ENCODE measurements around the gene EPS8L3.

Gene EPS8L3

DNA sequence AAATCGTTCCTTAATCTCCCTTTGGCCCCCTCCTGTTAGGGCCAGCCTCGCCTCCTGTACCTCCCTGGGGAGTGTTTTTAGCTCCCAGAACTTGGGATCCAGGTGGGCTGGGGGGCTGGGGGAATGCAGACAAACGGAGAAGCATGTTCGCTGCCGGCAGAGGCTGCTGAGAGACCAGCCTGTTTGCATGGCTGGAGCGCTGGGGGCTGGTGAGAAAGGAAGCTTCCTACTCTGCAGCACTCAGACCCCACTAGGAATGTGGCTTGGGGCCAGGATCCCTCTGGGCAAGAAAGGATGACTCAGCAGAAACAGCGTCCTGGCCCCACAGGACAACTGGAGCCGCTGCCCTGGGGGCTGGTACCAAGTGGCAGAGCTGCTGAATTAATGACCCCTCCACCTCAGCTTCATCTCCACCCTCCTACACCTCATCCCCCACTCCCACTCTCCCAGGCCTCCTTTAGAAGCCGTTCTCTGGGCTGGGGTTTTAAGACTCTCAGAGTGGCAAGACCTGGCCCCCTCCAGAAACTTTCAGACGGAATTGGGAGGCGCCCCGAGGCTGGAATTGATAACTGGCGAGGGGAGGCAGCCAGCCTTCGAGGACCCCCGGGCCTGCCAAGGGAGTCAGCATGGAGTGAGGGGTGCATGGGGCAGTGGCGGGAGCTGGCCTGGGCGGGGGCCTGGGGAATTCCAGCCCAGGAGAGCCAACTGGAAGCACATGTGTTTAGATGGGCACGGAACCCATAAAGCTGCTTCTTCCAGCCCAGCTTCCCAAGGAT is 28.5 kb upstream of the EPS8L3 start:
- Histone ChIP-seq H2AFZ (ENCODE audit: low read length) (no peak overlapping the region), H3K9ac (ENCODE audit: low read length) (no peak overlapping the region), H3K4me2 (ENCODE audit: low read depth, low read length) (no peak overlapping the region), H3K9me3 (replicated peaks; ENCODE audit: insufficient read depth, low read length) (no peaks in the 10 kb centered on the region), H3K36me3 (replicated peaks; ENCODE audit: insufficient read depth, low read length) (no peaks in the 10 kb centered on the region), H3K4me1 (ENCODE audit: low read length) (peaks cover 6% of the 10 kb centered on the region), H4K20me1 (ENCODE audit: insufficient read depth, low read length) (no peaks in the 10 kb centered on the region), H3K79me2 (ENCODE audit: low read length) (no peaks in the 10 kb centered on the region), H3K27me3 (replicated peaks; ENCODE audit: insufficient read depth, low read length) (no peaks in the 10 kb centered on the region), H3K4me3 (ENCODE audit: low read length) (no peak overlapping the region), H3F3A (ENCODE audit: insufficient read depth, low read length) (no peaks in the 10 kb centered on the region), H3K27ac (ENCODE audit: low read length) (no peak overlapping the region), H3K9me2 (replicated peaks; ENCODE audit: insufficient read depth, low read length) (no peaks in the 10 kb centered on the region)
- DNase-seq = no peak
- no peak for TF ChIP-seq EZH2 (optimal IDR thresholded peaks at IDR 0.05; ENCODE audit: low read depth, low read length)
- no peak for TF ChIP-seq EZH2phosphoT487 (IDR thresholded peaks at IDR 0.05; ENCODE audit: low read length)
- TF ChIP-seq CTCF (IDR thresholded peaks at IDR 0.05; ENCODE audit: low read length) = no peak

GRCh38 chr1:109791495-109792043 is 27.8 kb upstream of the EPS8L3 start:
- no peak overlapping the region for H3K9ac ChIP-seq (ENCODE audit: low read length)
- no peaks in the 10 kb centered on the region for H3K27me3 ChIP-seq (replicated peaks; ENCODE audit: insufficient read depth, low read length)
- no peak for DNase-seq
- no peak overlapping the region for H3K27ac ChIP-seq (ENCODE audit: low read length)
- H3K9me3 ChIP-seq (replicated peaks; ENCODE audit: insufficient read depth, low read length) = no peaks in the 10 kb centered on the region
- H3K4me3 ChIP-seq (ENCODE audit: low read length) = no peak overlapping the region
- no peaks in the 10 kb centered on the region for H4K20me1 ChIP-seq (ENCODE audit: insufficient read depth, low read length)
- no peak overlapping the region for H3K4me2 ChIP-seq (ENCODE audit: low read depth, low read length)
- H2AFZ ChIP-seq (ENCODE audit: low read length) = no peak overlapping the region
- H3K36me3 ChIP-seq (replicated peaks; ENCODE audit: insufficient read depth, low read length) = no peaks in the 10 kb centered on the region
- H3K9me2 ChIP-seq (replicated peaks; ENCODE audit: insufficient read depth, low read length) = no peaks in the 10 kb centered on the region
- H3K79me2 ChIP-seq (ENCODE audit: low read length) = no peaks in the 10 kb centered on the region
- TF ChIP-seq EZH2phosphoT487 (IDR thresholded peaks at IDR 0.05; ENCODE audit: low read length) = no peak
- no peak for TF ChIP-seq EZH2 (optimal IDR thresholded peaks at IDR 0.05; ENCODE audit: low read depth, low read length)
- no peak for TF ChIP-seq CTCF (IDR thresholded peaks at IDR 0.05; ENCODE audit: low read length)
- H3K4me1 ChIP-seq (ENCODE audit: low read length) = peaks cover under 1% of the 10 kb centered on the region
- no peaks in the 10 kb centered on the region for H3F3A ChIP-seq (ENCODE audit: insufficient read depth, low read length)

GRCh38 chr1:109790735-109791494 is 27.2 kb upstream of the EPS8L3 start:
- no peak overlapping the region for H3K27ac ChIP-seq (ENCODE audit: low read length)
- no peaks in the 10 kb centered on the region for H3K9me3 ChIP-seq (replicated peaks; ENCODE audit: insufficient read depth, low read length)
- no peak overlapping the region for H2AFZ ChIP-seq (ENCODE audit: low read length)
- H3F3A ChIP-seq (ENCODE audit: insufficient read depth, low read length) = no peaks in the 10 kb centered on the region
- H4K20me1 ChIP-seq (ENCODE audit: insufficient read depth, low read length) = no peaks in the 10 kb centered on the region
- no peak for DNase-seq
- no peak overlapping the region for H3K4me3 ChIP-seq (ENCODE audit: low read length)
- no peaks in the 10 kb centered on the region for H3K27me3 ChIP-seq (replicated peaks; ENCODE audit: insufficient read depth, low read length)
- no peaks in the 10 kb centered on the region for H3K36me3 ChIP-seq (replicated peaks; ENCODE audit: insufficient read depth, low read length)
- H3K79me2 ChIP-seq (ENCODE audit: low read length) = no peaks in the 10 kb centered on the region
- H3K4me1 ChIP-seq (ENCODE audit: low read length) = no peaks in the 10 kb centered on the region
- TF ChIP-seq CTCF (IDR thresholded peaks at IDR 0.05; ENCODE audit: low read length) (no peak), EZH2 (optimal IDR thresholded peaks at IDR 0.05; ENCODE audit: low read depth, low read length) (no peak), EZH2phosphoT487 (IDR thresholded peaks at IDR 0.05; ENCODE audit: low read length) (no peak)
- H3K9me2 ChIP-seq (replicated peaks; ENCODE audit: insufficient read depth, low read length) = no peaks in the 10 kb centered on the region
- H3K4me2 ChIP-seq (ENCODE audit: low read depth, low read length) = no peak overlapping the region
- H3K9ac ChIP-seq (ENCODE audit: low read length) = no peak overlapping the region

Measured in MM.1S (cell line).